Cortex of kidney (tissue), 1 donor: ENCODE data around the gene STAC3.
"Not testable (repeated sequence)": the region's sequence is repeated elsewhere in the genome, so short reads cannot be mapped to it uniquely, and the experiment has no call there.

Experiments
- DNase-seq: peaks from one replicate; lab custom pipeline; 2025; lab: John Stamatoyannopoulos, UW

Gene STAC3

DNA sequence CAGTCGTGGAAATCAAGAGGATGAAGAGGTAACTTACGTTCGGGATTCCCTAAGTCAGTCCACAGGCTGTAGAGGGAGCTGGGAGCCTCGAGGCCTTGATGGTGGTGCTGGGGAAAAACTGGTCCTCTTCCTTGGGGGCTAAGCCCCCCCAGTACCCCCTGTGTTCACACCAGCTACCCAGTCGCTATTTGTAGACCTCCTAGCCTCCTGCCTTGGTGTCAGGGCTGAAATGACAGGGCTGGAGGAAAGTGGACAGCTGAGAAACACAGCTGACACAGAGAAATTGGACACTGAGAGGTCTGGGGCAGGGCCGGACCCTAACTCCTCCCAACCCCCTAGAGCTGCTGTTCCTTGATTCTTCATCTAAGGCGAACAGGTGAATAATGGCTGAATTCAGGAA is at the start of gene STAC3:
STAC3 (minus strand) TSS at position 232 of the 400 bp plus-strand sequence. CDS start 1,551 bp downstream, outside the sequence.
- no peak for DNase-seq

DNA sequence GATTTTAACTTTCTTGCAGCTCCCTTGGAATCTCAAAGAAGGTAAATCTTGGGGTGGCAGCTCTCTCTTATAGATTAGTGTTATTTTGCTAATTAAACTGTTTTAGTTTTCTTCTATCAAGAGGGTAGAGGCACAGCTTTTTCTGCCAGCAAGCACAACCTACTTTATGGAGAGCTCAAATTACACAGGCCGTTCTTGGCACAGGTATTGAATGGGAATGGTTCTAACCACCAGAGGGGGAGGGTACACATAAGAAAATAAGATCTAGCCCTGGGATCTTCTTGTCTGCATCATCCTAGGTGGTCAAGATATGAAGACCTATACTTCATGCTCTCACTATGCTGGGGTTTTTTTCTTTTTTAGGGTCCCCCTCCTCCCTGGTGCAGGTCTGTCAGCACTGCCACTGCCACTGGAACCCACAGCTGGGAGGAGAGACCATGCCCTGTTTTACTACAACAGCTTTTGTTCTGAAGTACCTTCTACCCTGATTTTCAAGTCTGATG is 48.6 kb upstream of the STAC3 start:
- no peak for DNase-seq

DNA sequence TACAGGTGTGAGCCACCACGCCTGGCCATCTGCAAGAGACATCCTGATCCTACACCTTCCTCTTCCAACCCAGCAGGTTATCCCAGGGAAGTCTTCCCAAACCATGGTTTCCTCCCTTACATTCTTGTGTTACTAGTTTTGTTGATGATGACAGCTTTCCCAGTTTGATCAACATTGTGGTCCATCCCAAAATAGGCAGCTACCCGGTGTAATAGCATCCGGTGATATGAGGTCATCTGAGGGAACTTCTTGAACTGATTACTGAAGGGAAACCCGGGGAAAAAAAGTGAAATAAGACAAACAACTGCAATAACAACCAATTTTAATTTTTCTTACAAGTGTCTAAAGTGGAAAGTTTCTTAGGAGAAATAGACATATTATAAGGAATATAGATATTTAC is 45.3 kb upstream of the STAC3 start:
- no peak for DNase-seq

DNA sequence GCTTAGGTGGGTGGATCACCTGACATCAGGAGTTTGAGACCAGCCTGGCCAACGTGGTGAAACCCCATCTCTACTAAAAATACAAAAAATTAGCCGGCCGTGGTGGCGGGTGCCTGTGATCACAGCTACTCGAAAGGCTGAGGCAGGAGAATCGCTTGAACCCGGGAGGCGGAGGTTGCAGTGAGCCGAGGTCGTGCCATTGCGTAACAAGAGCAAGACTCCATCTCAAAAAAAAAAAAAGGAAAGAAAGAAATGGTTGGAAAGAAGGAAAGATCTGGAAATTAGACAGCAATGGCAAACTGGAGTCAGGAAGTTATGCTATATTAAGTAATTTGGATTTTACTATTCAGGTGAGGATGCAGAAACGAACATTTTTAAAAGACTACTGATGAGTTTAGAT is 31.1 kb upstream of the STAC3 start:
- DNase-seq = not testable (repeated sequence)

DNA sequence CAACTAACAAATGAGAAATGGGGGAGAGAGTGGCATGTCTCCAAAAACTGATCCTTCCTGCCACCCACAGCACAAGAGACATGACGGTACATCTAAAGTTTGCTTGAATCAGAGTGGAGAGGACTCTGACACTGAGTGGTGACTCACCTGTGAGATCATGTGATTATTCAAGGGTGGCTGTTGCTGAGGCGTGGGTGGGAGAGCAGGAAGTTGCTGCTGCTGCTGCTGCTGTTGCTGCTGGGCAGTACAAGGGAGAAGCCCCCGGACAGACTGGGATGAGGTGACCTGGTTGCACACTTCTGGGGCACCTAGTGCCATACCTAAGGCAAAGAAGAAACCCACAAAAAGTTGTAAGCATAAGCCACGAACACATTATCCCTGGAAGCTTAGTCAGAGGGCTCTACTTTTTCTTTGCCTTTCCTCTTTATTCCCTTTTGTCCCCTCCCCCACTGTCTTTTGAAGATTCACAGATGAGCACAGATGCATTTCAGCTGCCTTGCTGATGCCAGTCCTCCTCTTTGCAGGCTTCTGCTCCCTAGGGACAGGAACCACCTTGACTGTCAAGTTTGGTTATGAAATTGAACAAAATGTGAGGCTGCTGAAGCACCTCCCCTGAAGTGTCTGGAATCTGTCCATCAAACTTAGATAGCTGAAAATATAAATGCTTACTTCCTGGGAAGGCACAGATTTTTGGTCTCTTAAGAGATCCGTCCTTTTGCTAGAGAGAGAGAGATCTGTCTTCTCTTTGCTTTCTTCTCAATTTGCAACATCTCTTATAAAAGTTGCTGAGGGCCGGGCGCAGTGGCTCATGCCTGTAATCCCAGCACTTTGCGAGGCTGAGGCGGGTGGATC is 29.4 kb upstream of the STAC3 start:
- DNase-seq = no peak

DNA sequence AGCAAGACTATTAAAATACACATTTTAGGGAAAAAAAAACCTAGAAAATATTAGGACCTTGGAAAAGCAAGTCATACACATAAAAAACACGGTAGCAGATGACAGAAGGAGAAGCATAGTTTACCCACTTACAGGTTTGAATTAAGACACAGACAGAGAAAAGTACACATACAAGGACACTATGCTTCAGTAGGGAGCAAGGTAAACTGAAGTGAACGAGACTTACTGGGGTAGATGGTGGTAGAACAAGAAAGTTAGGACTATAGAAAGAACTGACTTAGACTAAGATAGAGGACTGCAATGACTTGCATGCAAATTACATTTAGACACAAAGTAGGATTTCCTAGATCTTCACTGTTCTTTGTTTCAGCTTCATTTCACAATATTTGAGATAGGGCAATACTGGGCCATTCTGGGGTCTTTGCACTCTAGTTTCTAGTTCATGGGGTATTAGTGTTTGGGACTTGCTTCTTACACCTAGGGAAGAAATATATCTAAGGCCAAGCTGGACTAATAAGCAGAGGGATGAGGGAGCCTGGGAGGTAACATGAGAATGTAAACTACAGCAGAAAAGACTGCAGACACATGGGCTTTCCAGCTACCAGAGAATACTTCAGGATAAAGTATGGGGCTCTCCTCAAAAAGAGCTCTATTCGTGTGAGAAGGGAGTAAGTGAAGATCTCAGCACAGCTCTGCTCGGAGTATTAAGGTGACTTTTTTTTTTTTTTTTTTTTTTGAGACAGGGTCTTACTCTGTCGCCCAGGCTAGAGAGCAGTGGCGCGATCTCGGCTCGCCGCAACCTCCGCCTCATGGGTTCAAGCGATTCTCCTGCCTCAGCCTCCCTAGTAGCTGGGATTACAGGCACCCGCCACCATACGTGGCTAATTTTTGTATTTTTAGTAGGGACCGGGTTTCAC is 27.7 kb upstream of the STAC3 start:
- DNase-seq = no peak

DNA sequence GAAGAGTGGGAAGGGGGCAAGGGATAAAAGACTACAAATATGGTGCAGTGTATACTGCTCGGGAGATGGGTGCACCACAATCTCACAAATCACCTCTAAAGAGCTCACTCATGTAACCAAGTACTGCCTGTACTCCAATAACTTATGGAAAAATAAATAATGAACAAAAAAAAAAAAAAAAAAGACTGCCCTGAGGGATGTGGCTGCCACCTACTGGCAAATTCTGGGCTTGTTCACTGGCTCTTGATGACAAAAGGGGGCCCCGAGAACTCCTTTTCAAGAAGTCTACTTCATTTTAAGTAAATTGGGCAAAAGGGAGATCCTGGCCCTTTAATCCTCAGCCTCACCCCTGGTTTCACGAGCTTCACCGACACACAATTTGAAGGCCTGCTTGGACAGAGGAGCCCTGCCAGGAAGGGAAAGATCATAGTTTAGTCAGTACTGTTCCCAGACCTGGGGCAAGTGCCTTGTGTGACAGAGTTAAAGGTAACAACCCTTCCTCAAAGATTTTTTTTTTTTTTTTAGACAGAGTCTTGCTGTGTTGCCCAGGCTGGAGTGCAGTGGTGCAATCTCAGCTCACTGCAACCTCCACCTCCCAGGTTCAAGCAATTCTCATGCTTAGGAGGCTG is 26.1 kb upstream of the STAC3 start:
- no peak for DNase-seq

DNA sequence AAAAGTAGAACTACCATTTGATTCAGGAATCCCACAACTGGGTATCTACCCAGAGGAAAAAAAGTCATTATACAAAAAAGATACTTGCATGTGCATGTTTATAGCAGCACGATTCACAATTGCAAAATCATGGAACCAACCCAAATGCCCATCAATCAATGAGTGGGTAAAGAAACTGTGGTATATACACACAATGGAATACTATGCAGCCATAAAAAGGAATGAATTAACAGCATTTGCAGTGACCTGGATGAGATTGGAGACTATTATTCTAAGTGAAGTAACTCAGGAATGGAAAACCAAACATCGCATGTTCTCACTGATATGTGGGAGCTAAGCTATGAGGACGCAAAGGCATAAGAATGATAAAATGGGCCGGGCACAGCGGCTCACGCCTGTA is 25.2 kb upstream of the STAC3 start:
- not testable (repeated sequence) for DNase-seq

DNA sequence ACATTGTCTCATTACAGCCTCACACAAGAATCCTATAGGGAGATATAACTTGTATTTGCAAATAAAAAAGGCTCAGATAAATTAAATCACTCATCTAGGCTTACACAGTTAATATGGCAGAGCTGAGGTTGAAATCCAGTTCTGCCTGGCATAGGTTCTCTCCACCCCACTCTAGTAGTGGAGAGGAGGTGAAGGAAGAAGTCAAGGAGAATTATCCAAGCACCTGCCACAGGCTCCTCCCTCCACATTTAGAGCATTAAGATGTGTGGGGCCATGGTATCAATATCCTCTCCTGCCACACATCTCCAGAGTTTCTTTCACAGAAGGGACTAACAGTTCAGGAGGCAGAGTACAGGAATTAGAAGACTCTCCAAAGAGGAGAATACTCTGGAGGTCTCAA is 22.5 kb upstream of the STAC3 start:
- DNase-seq = no peak

DNA sequence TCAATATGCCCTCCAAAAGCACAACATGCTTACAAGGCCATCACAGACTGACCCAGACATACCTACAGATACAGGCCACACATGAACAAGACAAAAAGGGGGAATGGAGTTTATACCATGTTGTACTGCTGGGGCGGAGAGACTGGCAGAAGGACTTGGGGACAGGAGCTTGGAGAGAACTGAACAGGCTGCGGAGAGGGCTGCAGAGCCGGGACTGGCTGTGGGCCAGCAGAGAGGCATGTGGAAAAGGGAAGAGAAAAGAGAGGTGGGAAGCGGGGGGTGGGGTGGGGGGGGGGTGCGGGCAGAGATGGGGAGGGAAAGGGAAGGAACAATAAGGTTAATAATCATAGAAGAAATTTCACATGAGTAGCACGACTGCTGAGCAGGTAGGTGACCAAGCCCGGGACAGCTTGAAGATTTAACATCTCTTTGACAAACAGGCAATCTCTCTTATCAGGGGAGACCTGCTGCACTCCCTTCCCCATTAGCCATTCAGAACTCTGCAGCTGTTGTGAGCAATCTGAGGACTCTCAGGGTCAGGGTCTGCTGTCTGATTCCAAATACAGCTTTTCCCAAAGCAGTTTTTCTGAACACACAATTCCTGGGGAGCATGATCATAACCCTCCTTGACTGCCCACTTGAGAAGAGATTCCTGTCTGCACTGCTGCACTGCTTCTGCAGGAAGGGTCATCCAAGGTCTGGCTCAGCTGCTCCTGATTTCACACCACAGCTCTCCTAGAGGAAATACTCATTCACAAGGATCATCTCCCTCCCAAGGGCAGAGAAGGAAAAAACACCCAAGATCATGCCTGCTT is 21.6 kb upstream of the STAC3 start:
- no peak for DNase-seq

DNA sequence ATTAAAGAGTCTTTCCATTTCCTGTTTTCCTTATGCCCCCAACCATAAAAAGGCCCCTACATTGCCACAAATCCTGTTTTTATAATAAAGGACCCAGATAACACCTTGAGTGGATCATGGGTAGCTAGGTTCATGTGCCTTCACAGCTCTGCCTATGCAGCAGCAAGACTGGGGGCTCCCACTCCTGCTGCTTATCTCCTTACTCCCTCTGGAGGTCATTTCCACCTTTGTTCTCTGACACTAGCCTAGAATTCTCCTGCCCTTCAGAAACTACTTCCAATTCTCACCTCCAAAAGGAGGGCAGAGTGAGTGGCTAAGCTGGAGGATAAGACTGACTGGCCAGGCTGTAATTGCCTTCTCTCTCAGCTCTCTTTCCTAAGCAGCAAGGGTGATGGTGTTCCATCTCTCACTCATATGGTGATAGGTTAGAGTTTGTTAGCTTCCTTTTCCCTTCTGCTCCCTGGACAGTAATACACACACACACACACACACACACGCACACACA is 20.0 kb upstream of the STAC3 start:
- no peak for DNase-seq

DNA sequence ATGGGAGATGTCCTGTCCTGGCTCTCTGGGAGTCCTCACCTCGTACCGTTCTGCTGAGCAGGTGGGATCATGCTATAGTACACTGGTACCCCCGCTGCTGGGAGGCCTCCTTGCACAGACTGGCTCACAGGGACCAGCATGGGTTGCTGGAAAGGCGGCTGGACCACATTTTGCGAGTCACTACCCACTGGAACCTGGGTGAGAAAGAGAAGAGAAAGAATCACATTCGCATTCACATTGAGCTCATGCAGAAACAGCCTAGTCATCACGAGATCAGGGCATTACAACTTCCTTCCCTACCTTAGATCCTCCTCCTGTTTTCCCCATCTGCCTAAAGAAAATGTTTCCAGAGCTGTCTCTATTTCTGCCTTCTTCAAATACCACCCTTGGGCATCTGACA is 17.3 kb upstream of the STAC3 start:
- DNase-seq = no peak

DNA sequence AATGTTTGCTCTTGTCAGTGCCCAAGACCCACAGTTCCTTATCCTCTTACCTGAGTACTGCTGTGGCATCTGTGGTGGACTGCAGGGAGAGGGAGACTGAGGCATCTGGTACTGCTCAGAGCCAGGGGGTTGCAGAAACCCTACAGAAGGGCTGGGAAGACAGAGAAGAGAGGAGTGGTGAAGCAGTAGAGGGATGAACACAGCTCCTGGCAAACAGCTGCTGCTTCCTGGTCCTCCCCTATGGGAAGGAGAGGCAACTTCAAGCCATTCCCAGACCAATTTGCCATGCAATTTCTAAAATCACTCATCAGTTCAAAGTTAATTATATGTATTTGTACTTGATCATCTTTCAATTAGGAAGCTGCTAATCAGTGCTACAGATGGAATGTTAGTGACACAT is 15.7 kb upstream of the STAC3 start:
- DNase-seq = no peak

DNA sequence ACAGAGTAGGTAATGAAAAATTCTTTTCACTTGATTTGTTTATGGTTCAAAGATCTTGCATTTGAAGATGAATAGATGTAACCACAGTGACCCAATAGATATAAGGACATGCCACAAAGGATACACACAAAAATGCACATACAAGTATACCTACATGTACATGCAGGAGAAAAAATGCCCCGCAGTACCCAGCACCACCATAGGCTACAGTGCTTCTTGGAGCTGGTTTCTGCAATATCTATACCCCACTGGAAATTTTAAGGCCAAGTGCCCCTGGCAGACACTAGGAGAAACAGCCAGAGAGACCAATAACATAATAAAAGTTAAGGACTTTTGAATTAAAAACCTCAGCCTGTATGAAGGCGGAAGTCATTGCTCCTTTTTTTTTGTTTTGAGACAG is 12.1 kb upstream of the STAC3 start:
- DNase-seq = no peak

DNA sequence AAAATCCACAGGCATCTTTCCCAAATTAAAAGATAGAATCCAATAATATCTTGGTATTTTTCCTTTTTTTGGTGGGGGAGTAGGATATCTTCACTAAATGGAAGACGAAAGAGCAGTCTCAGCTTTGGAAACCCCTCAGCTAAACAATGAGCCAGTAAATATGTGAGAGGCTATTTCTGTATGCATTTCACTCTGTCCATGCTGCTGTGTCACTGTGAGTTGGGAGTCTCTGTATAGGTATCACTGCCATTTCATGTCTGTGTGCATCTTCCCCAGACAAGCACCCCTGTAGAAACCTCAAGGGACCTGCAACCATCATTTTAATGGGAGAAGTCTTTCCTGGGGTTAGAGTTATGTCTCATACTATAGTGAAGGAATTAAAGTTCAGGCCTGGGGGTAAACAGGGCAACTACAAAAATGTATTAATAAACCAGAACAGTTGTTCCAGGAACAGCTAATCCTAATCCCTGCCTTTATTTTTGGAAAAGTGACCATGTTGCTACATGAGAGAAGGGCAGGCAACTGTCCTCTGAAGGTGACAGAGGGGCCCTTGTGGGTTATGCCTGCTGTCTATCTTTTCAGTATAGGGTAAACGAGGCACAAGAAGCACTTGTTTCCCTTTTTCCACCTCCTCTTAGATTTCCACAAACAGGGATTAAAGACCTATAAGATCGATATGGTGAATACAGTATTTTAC is 11.3 kb upstream of the STAC3 start:
- DNase-seq = no peak

DNA sequence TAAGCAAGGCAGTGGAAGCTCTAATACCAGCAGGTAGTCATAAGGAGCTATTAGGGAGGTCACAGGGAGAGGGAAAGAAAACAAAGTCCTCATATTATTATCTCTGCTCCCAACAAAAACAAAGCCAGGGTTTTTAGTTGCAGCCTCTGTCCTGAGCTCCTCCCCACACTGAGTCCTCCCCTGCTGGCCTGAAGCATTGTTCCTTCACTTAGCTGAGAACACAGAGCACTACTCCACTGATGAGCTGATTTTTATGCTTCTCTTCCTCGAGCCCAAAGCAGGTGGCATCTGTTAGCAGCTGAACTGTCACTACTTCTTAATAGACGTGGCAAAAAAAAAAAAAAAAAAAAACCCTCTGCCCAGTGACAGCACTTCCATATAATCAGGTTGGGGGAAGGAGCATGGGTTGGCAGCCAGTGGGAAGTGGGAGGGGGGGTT is 10.5 kb upstream of the STAC3 start:
- no peak for DNase-seq

DNA sequence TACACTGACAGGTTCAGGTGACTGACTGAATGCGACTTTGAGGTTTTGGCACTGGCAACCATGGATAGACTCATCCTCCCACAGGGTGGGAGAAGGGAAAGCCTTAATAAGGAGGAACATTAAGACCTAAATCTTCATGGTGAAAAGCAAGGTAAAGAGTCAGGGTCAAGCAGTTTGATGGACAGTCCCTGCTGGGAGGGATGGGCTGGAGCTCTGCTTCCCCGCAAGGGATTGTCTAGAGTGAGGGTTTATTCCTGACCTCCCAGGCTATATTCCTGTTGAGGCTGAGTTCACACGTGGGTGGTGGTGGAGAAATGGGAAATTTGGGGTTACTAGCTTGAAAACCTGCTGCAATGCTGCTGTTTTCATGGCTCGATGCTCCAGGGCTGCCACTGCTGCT is 9.4 kb upstream of the STAC3 start:
- DNase-seq = no peak

DNA sequence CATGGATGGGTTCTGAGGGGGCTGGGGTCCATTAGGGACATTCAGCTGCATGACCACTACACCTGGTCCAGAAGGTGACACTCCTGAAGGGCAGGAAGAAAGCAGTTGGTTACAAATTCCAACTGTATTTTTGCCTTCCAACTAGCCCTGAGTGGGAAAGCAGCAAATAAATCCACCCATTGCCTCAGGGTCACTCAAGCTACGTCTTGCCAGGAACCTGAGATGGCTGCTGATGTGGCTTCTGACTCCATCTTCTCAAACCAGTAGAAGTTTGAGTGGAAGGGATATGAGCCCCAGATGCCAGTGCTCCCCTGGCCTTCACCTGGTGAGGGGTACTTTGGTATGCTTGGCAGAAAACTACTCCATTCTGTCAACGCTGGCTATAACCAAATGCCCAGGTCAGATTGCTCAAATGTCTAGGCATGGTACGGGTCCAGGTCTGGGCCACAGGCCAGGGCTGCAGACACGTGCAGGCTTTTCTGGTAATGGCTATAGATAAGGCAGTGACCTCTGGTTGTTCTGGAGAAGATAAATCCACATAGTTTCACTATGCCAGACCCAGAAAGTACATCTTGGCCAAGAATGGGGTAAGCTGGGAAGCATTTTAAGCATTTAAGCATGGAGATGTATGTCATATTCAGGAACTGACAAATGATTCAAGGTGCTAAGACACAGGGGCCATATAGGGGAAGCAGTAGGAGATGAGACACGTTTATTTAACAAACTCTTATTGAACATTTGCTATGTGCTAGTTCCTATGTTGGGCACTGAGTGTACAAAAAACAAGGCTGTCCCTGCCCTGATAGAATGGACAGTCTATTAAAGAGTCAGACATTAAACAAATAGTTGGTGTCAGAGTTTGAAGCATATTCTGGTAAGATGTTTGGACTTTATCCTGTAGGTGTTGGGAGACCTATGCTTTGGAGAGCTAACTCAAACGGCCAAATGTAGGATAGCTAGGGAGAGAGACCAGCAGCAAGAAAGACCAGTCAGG is 8.3 kb upstream of the STAC3 start:
- no peak for DNase-seq

DNA sequence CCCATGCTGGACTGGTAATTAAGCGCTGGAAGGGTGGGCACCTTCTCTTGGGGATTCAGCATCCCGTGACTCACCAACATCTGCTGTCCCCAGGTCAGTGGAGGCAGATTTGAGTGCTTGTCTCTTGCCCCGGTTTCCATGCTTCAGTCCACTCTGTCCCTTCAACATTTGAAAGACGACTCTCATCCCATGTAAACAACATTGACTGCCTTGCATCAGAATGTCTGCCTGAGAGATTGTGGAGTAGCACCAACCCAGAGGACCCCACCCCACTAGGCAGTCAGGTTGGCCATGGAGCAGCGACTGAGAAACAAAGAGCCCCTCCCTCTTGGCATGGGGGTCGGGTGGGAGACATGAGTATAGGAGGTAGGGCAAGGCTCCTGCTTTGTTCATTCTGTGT is 4.9 kb upstream of the STAC3 start:
- DNase-seq = no peak
